ENCODE results near the gene TSPAN3.

Gene TSPAN3

DNA sequence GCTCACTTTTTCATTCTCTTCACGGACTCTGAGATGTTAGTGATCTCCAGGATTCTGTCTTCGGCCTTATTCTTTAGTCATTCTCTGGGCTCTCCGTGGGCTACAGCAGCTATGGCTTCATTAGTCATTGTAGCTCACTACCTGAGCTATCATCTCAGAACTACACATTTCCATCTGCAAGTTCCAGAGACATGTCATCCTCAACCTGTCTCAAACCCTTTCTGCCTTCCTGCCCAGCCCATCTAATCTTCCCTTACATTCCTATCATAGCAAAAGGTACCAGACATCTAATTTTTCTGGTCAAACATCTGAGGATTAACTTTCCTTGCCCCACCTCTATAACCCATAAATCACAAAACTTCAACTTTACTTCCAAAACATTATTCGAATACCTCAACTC, 13.2 kb downstream of the TSPAN3 start:
- no peak for DNase-seq (ENCODE audit: low read depth in 4 of 4, low spot score in 1 of 4)

DNA sequence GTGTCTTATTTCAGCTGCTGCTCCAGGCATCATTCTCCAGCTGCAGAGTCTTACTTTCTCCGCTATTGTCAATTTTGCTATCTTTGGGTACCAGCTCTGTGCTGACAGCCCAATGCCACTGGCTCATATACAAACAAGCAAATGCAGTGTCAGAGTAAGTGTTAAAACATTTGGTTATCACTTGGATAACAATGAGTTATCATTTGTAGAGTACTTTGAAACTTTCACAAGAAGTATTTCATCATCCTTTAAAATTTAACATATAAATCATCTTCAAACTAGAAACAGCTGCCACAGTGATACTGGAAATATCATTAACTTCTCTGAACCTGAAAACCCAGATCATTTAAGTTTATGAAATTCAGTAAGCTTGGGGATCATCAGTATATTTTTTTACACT, 13.8 kb downstream of the TSPAN3 start:
- no peak for DNase-seq (ENCODE audit: low read depth in 4 of 4, low spot score in 1 of 4)

GRCh38 chr15:77053709-77054108, 17.2 kb downstream of the TSPAN3 start:
- DNase-seq (ENCODE audit: low read depth in 4 of 4, low spot score in 1 of 4), result no peak

- DNase-seq (ENCODE audit: low read depth in 4 of 4, low spot score in 1 of 4), result no peak
Measured at GRCh38 chr15:77052556-77052955, 18.4 kb downstream of the TSPAN3 start.

DNA sequence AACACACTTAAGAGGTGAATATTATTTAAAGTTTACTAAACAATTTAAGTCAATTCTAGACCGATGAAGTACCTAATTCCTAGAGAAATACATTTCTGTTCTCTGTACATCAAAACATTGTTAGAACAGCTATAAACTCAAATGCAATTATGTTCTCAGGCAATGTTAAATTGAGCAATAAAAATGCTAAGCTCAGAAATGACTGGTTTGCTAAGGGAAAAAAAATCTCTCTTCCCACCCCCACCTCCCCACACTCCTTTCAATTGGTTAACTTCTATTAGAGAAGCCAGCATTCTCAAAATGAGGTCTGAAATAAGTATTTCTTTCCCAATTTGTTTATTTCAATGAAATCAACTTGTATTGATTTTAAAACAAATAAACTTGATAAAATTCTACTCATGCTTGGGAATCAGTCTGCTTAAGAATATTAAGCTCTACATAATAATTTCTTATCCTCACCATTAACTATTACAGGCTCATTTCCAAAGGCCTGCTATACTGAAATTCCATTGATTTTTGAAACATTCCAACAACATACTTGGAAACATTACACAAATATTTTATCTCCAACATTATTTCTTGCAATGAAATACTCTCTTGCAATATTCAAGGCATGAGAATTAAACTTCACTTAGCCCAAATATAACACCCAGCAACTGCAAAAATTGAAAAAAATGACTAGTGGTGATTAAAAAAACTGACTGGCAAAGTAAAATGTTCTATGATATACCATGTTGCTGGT, 22.6 kb downstream of the TSPAN3 start:
- no peak for DNase-seq (ENCODE audit: low read depth in 4 of 4, low spot score in 1 of 4)

- DNase-seq (ENCODE audit: low read depth in 4 of 4, low spot score in 1 of 4), result no peak
Measured at GRCh38 chr15:77046704-77047412, 24.1 kb downstream of the TSPAN3 start.

DNA sequence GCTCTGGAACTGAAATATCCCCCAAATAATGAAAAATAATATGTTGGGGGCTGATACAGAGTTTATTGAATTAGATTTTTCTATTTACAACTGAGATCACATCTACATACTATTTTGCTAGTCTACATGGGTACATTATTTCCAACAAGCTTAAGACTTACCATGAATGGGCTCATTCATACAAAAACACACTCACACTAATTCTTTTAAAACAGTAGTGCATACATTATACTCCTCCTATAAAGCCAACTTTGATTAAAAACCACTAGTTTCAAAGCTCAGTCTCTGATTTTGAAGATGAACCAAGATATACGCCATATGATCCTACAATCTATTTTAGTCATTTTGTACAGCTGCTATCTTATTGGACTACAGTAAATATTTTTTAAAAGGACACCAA, 24.9 kb downstream of the TSPAN3 start:
- DNase-seq (ENCODE audit: low read depth in 4 of 4, low spot score in 1 of 4), result no peak

DNA sequence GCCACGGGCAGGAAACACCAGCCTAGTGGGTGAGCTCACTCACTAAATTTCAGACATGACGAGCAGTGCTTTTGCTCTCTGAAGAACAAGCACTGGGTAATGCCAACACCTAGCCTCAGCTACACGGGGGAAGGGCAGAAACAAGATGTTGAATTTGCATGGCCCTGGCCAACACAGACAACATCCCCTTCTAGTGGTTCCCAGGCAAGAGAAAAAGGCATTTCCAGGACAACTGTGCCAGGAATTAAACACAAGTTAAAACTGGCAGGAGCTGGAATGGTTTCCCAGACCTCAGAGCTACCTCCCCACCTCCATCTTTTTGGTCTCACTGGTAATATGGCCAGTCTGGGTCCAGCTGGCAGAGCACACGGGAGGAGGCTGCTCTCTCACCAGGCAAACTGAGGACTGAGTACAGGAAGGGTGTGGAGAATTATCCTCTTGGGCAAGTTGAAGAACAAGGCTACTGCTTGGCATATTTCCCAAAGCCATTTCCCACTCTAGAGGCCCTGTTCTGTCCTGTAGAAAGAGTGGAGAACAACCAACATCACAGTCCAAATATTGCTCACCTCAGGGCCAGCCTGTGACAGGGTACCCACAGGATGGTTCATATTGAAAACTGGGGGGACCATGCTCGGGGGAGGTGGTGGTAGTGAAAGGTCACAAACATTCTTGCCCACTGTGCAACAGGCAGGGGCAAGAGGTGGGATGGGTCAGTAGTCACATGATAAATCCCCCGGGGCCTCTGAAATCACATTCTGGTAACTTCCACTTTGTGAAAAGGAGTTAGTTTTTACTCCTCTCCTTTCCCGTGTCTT, 26.5 kb downstream of the TSPAN3 start:
- DNase-seq (ENCODE audit: low read depth in 4 of 4, low spot score in 1 of 4), result no peak

- no peak for DNase-seq (ENCODE audit: low read depth in 4 of 4, low spot score in 1 of 4)
Measured at GRCh38 chr15:77042955-77043920, 27.7 kb downstream of the TSPAN3 start.

DNA sequence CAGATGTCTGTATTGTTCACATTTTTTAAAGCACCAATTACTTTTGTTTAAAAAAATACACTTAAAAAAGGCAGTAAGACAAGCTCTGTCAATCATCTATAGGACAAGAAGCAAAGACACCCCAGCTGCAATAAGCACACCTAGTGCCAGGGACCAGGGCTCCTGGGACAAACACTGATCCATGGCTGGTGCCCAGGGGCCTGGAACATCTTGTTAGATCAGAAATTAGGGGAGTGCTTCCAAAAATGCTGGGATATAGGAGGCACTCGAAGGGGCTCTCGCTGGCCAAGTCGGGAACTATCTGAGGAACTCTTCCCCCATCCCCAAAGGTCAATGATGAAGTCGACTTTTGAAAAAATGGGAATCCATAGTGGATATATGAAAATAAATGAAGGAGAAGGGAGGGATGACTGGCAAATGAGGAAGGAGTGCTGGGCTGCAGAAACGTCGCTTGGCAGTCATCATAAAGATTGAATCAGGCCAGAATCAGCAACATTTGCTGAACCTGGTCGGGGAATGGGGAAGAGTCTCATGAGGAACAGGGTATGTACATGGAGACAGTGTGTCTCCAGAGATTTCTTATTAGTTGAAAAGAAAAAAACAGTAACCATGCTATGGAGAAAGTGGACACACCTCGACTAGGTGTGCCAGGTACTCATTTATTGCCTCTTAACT, 28.5 kb downstream of the TSPAN3 start:
- DNase-seq (ENCODE audit: low read depth in 4 of 4, low spot score in 1 of 4), result no peak

DNA sequence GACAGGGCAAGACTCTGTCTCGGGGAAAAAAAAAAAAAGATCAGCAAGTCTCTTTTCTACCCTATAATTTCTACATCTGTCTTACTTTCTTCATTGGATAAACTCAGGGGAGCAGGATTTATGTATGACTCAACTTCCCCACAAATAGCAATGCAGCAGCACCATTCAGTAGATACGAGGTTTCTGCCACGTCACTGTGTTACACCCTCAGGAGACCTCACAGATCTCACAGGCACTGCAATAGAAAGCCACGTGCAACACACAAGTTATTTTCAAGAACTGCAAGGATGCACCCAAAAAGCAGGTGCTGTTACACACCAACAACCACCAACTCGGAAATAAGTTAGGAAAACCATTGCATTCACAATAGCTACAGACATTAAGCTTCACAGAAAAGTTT, 30.2 kb downstream of the TSPAN3 start:
- DNase-seq (ENCODE audit: low read depth in 4 of 4, low spot score in 1 of 4), result no peak

DNA sequence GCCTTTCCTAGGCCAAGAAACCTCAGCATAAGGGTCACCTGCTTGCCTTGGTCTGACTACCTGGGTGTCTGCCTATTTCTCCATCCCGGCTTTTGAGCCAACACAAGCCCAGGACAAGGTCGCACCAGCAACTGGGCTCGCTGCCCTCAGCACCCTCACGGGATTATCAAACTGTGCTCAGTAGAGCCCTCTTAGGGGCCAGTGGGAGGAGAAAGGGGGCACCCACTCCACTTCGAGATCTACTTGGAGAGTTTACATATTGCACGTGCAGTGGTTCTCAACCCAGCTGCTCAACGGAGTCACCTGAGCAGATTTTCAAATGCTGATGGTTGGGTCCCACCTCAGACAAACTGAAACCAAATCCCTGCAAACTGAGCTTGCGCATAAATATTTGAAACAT, 31.1 kb downstream of the TSPAN3 start:
- DNase-seq (ENCODE audit: low read depth in 4 of 4, low spot score in 1 of 4), result no peak

DNA sequence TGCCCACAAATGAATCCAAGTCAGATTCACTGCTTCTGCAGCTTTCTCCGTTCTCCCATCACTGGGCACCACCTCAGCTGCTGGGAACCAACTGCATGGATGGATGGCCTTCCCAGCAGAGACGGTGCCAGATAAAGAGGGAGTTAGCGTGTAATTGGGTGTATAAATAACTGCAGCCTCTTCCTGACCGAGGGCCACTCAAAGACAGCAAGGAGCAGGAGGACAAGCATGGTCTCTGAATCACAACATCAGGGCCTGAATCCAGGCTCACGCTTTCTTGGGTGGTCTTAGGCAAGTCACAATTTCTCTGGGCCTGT, 31.7 kb downstream of the TSPAN3 start:
- no peak for DNase-seq (ENCODE audit: low read depth in 4 of 4, low spot score in 1 of 4)

DNA sequence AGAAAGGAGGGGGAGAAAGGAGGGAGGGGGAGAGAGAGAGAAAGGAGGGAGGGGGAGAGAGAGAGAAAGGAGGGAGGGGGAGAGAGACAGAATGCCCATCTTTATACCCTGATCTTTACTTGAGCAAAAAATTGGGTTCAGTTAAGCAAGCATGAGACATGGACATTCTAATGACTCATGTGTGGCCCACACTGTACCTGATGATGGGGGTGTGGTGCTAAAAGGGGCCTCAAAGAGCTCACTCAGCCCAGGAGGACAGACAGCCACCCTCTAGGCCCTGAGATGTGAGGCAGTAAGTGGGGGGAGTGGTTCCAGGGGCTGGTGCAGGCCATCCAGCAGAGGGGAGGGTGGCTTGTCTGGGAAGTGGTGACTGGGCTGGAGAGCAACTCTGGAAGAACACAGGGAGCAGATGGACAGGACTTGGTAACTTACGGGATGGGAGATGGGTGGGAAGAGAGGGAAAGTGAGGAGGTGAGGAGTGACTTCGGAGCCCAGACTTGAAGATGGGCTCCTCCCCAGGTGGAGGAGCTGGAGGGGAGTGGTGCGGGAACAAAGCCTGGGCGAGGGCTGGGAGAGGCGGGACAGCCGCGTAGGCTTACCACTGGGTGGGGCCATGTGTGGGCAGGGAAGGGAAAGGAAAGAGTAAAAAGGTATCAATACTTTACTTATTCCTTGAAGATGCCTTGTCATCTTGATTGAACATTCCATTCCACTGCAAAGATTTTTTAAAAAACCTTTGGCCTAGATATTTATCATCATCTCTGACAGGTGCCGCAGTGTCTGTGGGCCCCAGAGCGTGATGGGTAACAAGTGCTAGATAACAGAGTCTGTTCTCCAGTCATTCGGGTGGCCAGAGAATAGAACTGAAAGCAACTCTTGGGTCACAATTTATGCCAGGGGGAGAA, 32.3 kb downstream of the TSPAN3 start:
- DNase-seq (ENCODE audit: low read depth in 4 of 4, low spot score in 1 of 4), result no peak

GRCh38 chr15:77037388-77038209, 33.3 kb downstream of the TSPAN3 start:
- DNase-seq (ENCODE audit: low read depth in 4 of 4, low spot score in 1 of 4), result no peak

DNA sequence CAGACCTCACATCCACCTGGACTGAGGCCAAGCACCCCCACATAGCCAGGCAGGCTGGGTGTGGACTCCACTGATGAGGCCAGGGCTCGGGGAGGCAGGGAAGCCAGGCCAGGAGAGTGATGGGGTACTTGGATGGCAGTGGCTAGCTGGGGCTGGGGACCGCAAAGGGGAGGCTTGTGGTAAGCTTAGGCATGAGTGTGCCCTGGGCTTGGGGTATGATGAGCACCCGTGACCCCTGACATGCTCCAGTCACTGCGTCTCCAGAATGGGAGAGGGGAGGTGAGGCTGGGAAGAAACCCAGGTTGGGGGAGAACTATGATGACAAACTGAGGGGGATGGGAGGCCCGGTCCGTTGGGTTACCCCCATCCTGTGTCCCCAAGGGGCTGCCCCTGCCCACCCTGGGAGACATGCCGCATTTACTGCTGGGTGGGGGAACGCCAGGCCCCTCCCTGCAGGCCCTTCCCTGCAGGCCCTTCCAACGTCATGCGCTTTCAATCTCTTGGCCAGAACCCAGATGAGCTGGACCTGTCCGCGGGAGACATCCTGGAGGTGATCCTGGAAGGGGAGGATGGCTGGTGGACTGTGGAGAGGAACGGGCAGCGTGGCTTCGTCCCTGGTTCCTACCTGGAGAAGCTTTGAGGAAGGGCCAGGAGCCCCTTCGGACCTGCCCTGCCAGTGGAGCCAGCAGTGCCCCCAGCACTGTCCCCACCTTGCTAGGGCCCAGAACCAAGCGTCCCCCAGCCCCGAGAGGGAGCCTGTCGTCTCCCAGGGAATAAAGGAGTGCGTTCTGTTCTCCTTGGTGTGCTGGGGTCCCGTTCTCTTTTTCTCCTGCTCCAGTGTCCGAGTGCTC, 34.1 kb downstream of the TSPAN3 start:
- DNase-seq (ENCODE audit: low read depth in 4 of 4, low spot score in 1 of 4), result no peak

DNA sequence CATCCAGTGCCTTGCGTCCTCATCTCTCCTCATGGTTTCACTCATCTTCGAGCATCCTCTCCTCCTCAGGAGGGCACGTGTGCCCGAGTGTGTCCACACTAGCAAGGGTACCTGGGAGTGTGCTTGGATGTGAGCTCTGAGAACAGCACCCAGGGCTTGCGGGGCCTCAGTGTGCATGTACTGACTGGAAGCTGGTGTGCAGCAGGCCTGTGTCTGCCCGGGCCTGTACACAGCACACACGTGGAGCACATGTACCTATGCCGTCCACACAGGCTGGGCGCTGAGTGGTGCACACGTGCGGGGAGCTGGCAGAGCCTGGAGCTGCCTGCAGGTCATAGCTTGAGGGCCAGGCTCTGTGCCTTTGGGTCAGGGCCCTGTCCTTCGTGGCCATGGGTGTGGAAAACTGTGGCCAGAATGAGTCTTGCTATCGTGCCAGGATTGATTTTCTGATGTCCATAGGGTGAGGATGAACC, 34.9 kb downstream of the TSPAN3 start:
- no peak for DNase-seq (ENCODE audit: low read depth in 4 of 4, low spot score in 1 of 4)

DNA sequence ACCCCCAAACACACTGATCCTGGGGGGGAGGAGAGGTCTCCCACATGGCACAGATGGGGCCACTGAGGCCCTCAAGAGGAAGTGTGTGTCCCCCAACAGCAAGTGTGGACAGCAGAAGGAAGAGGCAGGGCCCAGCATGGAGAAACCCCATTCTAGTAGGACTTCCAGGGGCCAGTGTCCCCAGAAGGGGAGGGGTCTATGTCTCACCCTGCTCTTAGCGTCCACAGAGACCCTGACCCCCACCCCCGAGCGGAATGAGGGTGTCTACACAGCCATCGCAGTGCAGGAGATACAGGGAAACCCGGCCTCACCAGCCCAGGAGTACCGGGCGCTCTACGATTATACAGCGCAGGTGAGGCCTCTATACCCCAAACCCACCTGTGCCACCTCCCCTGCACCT, 35.3 kb downstream of the TSPAN3 start:
- DNase-seq (ENCODE audit: low read depth in 4 of 4, low spot score in 1 of 4), result no peak

Measured in stimulated activated CD4-positive, alpha-beta T cell treated with anti-CD3 and anti-CD28 coated beads, Interleukin-1b, Interleukin-23, amount 100 ng/mL, for 24 hours (primary cell).